Tibial artery (tissue), 4 donors: ENCODE data around the gene KIDINS220.

Source experiments
- DNase-seq, 2 donors: peaks; one replicate each; pipeline ENCODE4 v3.0.0-alpha.2; 2019
- H3K27ac ChIP-seq, 2 donors: fragments of 200-600 bp; sonication (generic) in 1 of 2; 1 replicate in 1 of 2; 2 replicates in 1 of 2; pipeline ENCODE4 v1.5.1; 2018 to 2019; ENCODE audit warnings: mild to moderate bottlenecking in 1 of 2
- H3K27me3 ChIP-seq, 2 donors: fragments of 200-600 bp; sonication (generic) in 1 of 2; one replicate each; pipeline versions ENCODE4 v1.5.1 to v1.6.0; 2016 to 2019
- H3K36me3 ChIP-seq, 3 donors: fragments of 200-600 bp; sonication (generic) in 2 of 3; one replicate each; pipeline ENCODE4 v1.5.1; 2016 to 2019; ENCODE audit warnings: mild to moderate bottlenecking in 2 of 3
- H3K4me1 ChIP-seq, 4 donors: fragments of 200-600 bp; sonication (generic) in 2 of 4; 1 replicate in 3 of 4; 2 replicates in 1 of 4; pipeline ENCODE4 v1.5.1; 2016 to 2019
- H3K4me3 ChIP-seq, 2 donors: fragments of 200-600 bp; sonication (generic) in 1 of 2; 1 replicate in 1 of 2; 2 replicates in 1 of 2; pipeline ENCODE4 v1.5.1; 2018 to 2019; ENCODE audit warnings: mild to moderate bottlenecking in 2 of 2
- H3K9me3 ChIP-seq, 3 donors: fragments of 200-600 bp; sonication (generic) in 1 of 3; one replicate each; pipeline ENCODE4 v1.5.1; 2016 to 2019
- CTCF ChIP-seq, 2 experiments: fragments of 200-600 bp in 1 of 2; fragments of 450-650 bp in 1 of 2; IDR thresholded peaks; one replicate each; pipeline ENCODE4 v1.5.1; 2017 to 2019; ENCODE audit warnings: antibody characterized with exemption in 2 of 2, mild to moderate bottlenecking in 1 of 2, moderate library complexity in 1 of 2
- intact Hi-C: fragments of 100-400 bp; cut with DNase I; formaldehyde crosslinking; loops from one replicate; pipeline ENCODE4 v1.15.0; 2023; ENCODE audit warnings: low total_unique reads

KIDINS220 gene

GRCh38 chr2:8774371-8774770, 63.0 kb downstream of the KIDINS220 start:
- intact Hi-C loops = no loop called here
- H3K36me3 ChIP-seq = peaks cover 54 to 87% (median 74%) of the 10 kb centered on the region in 3 donors
- TF ChIP-seq CTCF (IDR thresholded peaks at IDR 0.05) = no peak
- H3K4me3 ChIP-seq = no peak overlapping the region
- no peaks in the 10 kb centered on the region for H3K27me3 ChIP-seq
- H3K4me1 ChIP-seq = no peaks in the 10 kb centered on the region
- no peak overlapping the region for H3K27ac ChIP-seq
- H3K9me3 ChIP-seq = no peaks in the 10 kb centered on the region
- DNase-seq = no peak

GRCh38 chr2:8767324-8767723, 70.1 kb downstream of the KIDINS220 start:
- Histone ChIP-seq H3K27ac (no peak overlapping the region), H3K36me3 (peaks cover 14 to 55% (median 36%) of the 10 kb centered on the region in 3 donors), H3K27me3 (no peaks in the 10 kb centered on the region), H3K4me1 (no peaks in the 10 kb centered on the region), H3K9me3 (no peaks in the 10 kb centered on the region), H3K4me3 (no peak overlapping the region)
- intact Hi-C loops = no loop called here
- no peak for TF ChIP-seq CTCF (IDR thresholded peaks at IDR 0.05)
- no peak for DNase-seq

GRCh38 chr2:8761529-8762164, 75.8 kb downstream of the KIDINS220 start:
- intact Hi-C loops = no loop called here
- Histone ChIP-seq H3K27me3 (no peaks in the 10 kb centered on the region), H3K4me3 (no peak overlapping the region), H3K36me3 (peaks cover under 1 to 39% (median 26%) of the 10 kb centered on the region in 3 donors), H3K27ac (no peak overlapping the region), H3K9me3 (peaks cover 0 to 2% (median 1%) of the 10 kb centered on the region in 3 donors), H3K4me1 (no peaks in the 10 kb centered on the region)
- peak; percentile 60 to 65 for TF ChIP-seq CTCF (IDR thresholded peaks at IDR 0.05)
- DNase-seq = no peak

GRCh38 chr2:8756716-8757115, 80.7 kb downstream of the KIDINS220 start:
- Histone ChIP-seq H3K4me1 (peaks cover 0 to 12% (median 0%) of the 10 kb centered on the region in 4 donors), H3K27ac (no peak overlapping the region), H3K36me3 (peaks cover 9 to 29% (median 25%) of the 10 kb centered on the region in 3 donors), H3K9me3 (peaks cover 0 to 8% (median 6%) of the 10 kb centered on the region in 3 donors), H3K27me3 (no peaks in the 10 kb centered on the region), H3K4me3 (no peak overlapping the region)
- no peak for TF ChIP-seq CTCF (IDR thresholded peaks at IDR 0.05)
- no peak for DNase-seq
- intact Hi-C loops = no loop called here

GRCh38 chr2:8756230-8756629, 81.2 kb downstream of the KIDINS220 start:
- no peak for TF ChIP-seq CTCF (IDR thresholded peaks at IDR 0.05)
- peaks cover 9 to 29% (median 25%) of the 10 kb centered on the region in 3 donors for H3K36me3 ChIP-seq
- peaks cover 0 to 12% (median 0%) of the 10 kb centered on the region in 4 donors for H3K4me1 ChIP-seq
- H3K9me3 ChIP-seq = peaks cover 0 to 8% (median 6%) of the 10 kb centered on the region in 3 donors
- H3K4me3 ChIP-seq = no peak overlapping the region
- H3K27ac ChIP-seq = no peak overlapping the region
- no peaks in the 10 kb centered on the region for H3K27me3 ChIP-seq
- DNase-seq = no peak
- intact Hi-C loops = no loop called here
